ENCODE results near the gene PTPN11.
"Not testable (repeated sequence)": the region's sequence is repeated elsewhere in the genome, so short reads cannot be mapped to it uniquely, and the experiment has no call there.

Gene PTPN11

GRCh38 chr12:112418608-112419296 lies at the start of gene PTPN11:
PTPN11 (plus strand) TSS chr12:112418947; CDS start chr12:112419112, 165 bp downstream.
- DNase-seq, result no peak

GRCh38 chr12:112370199-112370598 lies 48.5 kb upstream of the PTPN11 start:
- DNase-seq, result no peak

GRCh38 chr12:112370868-112371510 lies 47.8 kb upstream of the PTPN11 start:
- DNase-seq, result no peak

GRCh38 chr12:112374166-112374740 lies 44.5 kb upstream of the PTPN11 start:
- no peak for DNase-seq

- DNase-seq, result no peak
These were observed 43.6 kb upstream of the PTPN11 start for GRCh38 chr12:112375105-112375504.

- DNase-seq, result no peak
These were observed 37.9 kb upstream of the PTPN11 start for GRCh38 chr12:112380663-112381405.

GRCh38 chr12:112381406-112381882 lies 37.3 kb upstream of the PTPN11 start:
- no peak for DNase-seq

- DNase-seq, result peak; percentile 51
These were observed 36.6 kb upstream of the PTPN11 start, which contains the start of gene HECTD4 for GRCh38 chr12:112381883-112382796. HECTD4 (minus strand) TSS chr12:112382431; CDS start chr12:112382128, 303 bp downstream.

- no peak for DNase-seq
These were observed 35.9 kb upstream of the PTPN11 start for GRCh38 chr12:112382866-112383265.

GRCh38 chr12:112386726-112387125 lies 32.0 kb upstream of the PTPN11 start:
- DNase-seq, result no peak

GRCh38 chr12:112389228-112389627 lies 29.5 kb upstream of the PTPN11 start:
- no peak for DNase-seq

GRCh38 chr12:112389922-112390654 lies 28.7 kb upstream of the PTPN11 start:
- DNase-seq, result not testable (repeated sequence)

GRCh38 chr12:112393328-112393727 lies 25.4 kb upstream of the PTPN11 start:
- no peak for DNase-seq

GRCh38 chr12:112401054-112401453 lies 17.7 kb upstream of the PTPN11 start:
- no peak for DNase-seq

- no peak for DNase-seq
These were observed 16.7 kb upstream of the PTPN11 start for GRCh38 chr12:112401903-112402498.

- no peak for DNase-seq
These were observed 11.9 kb upstream of the PTPN11 start for GRCh38 chr12:112406519-112407488.

- not testable (repeated sequence) for DNase-seq
These were observed 11.1 kb upstream of the PTPN11 start for GRCh38 chr12:112407683-112408082.

- no peak for DNase-seq
These were observed 10.1 kb upstream of the PTPN11 start for GRCh38 chr12:112408621-112409020.

GRCh38 chr12:112409064-112409905 lies 9.5 kb upstream of the PTPN11 start, which contains the start of gene RPL6:
RPL6 (minus strand) TSS chr12:112409605; CDS start chr12:112408656, 949 bp downstream.
- DNase-seq, result peak; percentile 68

Data from NCI-H187 treated with DMSO at 0.1 percent for 48 hours (cell line).